Muscle of back (tissue), 13 donors: ENCODE data around the gene KCNK10. TPM values are rescaled to one million over a fixed set of nuclear protein-coding genes. Genes with fewer than 3 reads are reported as not detected.

Experiments used
- DNase-seq, 3 donors: peaks; one replicate each; pipeline versions ENCODE4 v3.0.0 to v3.0.0-alpha.2; 2013
- long read RNA-seq, 9 donors: transcript quantifications; one replicate each; lab custom pipeline, GENCODE V29; 2026
- polyA plus RNA-seq, 10 donors: library from polyadenylated mRNA; unstranded; fragments of 120-200 nt; gene quantifications; one replicate each; pipeline ENCODE4 v1.2.1, GENCODE V29; 2013; ENCODE audit not compliant: insufficient read length in 10 of 10

The KCNK10 gene, protein sequence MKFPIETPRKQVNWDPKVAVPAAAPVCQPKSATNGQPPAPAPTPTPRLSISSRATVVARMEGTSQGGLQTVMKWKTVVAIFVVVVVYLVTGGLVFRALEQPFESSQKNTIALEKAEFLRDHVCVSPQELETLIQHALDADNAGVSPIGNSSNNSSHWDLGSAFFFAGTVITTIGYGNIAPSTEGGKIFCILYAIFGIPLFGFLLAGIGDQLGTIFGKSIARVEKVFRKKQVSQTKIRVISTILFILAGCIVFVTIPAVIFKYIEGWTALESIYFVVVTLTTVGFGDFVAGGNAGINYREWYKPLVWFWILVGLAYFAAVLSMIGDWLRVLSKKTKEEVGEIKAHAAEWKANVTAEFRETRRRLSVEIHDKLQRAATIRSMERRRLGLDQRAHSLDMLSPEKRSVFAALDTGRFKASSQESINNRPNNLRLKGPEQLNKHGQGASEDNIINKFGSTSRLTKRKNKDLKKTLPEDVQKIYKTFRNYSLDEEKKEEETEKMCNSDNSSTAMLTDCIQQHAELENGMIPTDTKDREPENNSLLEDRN
- under 1 TPM in 8 of 10 donors, not detected in 2; 0.01 to 0.15 (median 0.06) TPM for polyA plus RNA-seq
- long read RNA-seq, donor 1, result 0 reads
- long read RNA-seq, donor 2, result 0 reads
- long read RNA-seq, donor 3, result 0 reads
- long read RNA-seq, donor 4, result 0 reads
- long read RNA-seq, donor 5, result 0 reads
- long read RNA-seq, donor 6, result 0 reads
- long read RNA-seq, donor 7, result 0 reads
- long read RNA-seq, donor 8, result 0 reads
- long read RNA-seq, donor 9, result 0 reads

DNA sequence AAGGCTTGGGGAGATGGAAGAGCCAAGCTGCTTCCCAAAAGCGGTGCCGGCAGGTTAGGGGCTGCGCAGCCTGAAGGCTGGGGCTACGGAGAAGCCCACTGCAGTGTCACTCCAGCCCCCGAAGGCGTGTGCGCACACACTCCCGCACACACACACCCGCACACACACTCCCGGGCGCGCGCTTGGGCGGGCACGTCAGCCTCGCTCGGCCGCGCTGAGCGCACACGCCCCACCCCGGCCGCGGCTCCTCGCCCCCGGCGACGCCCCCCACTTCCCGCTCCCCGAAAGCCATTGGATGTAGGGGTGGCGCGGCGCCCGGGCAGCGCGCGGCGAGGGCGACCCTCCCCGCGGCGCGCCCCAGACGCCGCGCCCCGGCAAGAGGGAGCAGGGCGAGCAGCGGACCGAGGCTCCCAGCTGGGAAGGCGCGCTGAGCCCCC lies at the start of gene KCNK10:
TSS of gene KCNK10 (minus strand) at position 184 of the 437 bp plus-strand sequence. CDS start 471 bp downstream, outside the sequence.
- peak in 1 of 3 donors; percentile 34 for DNase-seq

DNA sequence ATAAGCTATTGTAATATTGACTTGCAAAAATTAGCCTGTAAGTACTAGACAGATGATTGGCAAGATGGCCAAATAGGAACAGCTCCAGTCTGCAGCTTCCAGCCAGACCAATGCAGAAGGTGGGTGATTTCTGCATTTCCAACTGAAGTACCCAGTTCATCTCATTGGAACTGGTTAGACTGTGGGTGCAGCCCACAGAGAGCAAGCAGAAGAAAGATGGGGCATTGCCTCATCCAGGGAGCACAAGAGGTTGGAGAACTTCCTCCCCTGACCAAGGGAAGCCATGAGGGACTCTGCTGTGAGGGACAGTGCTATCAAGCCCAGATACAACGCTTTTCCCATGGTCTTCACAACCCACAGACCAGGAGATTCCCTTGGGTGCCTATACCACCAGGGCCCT lies 46.4 kb upstream of the KCNK10 start:
- DNase-seq, result no peak

DNA sequence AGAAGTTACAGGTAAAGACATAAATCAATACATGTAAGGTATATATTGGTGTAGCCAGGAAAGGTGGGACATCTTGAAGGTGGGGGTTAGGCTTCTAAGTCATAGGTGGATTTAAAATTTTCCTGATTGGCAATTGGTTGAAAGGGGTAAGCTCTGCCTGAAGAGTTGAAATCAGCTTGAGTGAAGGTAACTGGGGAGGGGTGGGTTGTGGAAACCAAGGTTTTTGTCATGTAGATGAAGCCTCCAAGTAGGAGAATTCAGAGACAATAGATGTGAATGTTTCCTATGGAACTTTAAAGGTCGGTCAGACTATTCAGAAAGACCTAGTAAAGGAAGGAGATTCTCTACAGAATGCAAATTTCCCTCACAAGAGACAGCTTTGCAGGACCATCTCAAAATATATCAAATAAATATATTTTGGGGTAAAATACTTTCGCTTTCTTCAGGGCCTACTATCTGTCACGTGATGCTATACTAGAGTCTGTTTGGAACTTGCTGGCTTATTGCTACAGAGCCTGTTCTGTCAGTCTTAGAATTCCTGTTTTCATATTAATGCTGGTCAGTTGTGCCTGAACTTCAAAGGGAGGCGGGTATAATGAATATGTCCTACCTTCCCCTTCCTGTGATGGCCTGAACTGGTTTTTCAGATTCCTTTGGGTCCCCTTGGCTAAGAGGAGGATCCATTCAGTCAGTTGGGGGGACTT lies 41.8 kb upstream of the KCNK10 start:
- DNase-seq, result no peak

DNA sequence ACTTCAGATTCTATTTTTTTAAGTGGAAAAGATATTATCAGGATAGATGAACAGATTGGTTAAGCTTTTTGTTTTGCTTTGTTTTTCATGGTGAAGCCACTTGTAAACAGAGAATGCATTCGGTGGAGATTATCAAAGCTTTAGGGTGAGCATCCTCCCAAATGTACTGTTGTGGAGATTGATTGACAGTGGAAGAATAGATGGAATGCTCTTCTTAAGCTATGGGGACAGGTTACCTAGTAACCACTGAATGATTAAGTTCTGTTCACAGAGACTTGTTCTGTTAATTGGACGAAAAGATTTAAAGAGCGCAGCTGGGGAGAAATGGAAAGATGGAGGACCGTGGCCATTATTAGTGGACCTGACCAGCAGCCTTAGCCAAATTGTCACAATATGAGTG lies 40.6 kb upstream of the KCNK10 start:
- DNase-seq, result no peak

GRCh38 chr14:88359500-88359899 lies 36.4 kb upstream of the KCNK10 start:
- no peak for DNase-seq

- no peak for DNase-seq
Observed at GRCh38 chr14:88354358-88354757, 31.3 kb upstream of the KCNK10 start.

DNA sequence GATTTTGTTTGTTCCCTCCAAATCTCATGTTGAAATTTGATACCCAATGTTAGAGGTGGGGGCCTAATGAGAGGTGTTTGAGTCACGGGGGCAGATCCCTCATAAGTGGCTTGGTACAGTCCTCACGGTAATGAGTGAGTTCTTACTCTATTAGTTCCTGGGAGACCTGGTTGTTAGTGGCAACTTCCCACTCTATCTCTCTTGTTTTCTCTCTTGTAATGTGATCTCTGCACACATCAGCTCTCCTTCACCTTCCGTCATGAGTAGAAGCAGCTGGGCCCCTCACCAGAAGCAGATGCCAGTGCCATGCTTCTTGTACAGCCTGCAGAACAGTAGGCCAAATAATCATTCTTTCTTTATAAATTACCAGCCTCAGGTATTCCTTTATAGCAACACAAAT lies 29.6 kb upstream of the KCNK10 start:
- DNase-seq, result no peak

- no peak for DNase-seq
Observed at GRCh38 chr14:88351966-88352691, 29.1 kb upstream of the KCNK10 start.

GRCh38 chr14:88348546-88348945 lies 25.5 kb upstream of the KCNK10 start:
- DNase-seq, result no peak

GRCh38 chr14:88346048-88346639 lies 23.1 kb upstream of the KCNK10 start:
- no peak for DNase-seq

- DNase-seq, result no peak
Observed at GRCh38 chr14:88342980-88343379, 19.9 kb upstream of the KCNK10 start.

- DNase-seq, result no peak
Observed at GRCh38 chr14:88340357-88340756, 17.3 kb upstream of the KCNK10 start.

- no peak for DNase-seq
Observed at GRCh38 chr14:88333036-88333435, 10.0 kb upstream of the KCNK10 start.

DNA sequence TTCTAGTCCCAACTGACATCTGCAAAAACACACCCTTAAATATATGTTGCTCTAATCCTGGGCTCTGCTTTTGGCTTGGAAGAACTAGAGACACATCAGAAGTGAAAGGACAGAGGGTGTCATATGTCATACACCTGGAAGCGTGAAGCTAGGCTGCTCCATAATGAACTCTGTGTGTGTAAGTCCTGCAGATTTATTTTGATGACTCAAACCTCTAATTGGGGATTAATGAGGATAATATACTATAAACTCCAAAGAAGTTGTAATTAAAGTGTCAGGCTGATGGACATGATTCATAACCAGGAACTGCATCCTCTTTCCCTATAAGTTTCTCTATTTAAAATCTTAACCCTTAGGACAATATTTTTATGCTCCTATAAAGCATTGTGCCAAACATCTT lies 4.4 kb upstream of the KCNK10 start:
- DNase-seq, result no peak

DNA sequence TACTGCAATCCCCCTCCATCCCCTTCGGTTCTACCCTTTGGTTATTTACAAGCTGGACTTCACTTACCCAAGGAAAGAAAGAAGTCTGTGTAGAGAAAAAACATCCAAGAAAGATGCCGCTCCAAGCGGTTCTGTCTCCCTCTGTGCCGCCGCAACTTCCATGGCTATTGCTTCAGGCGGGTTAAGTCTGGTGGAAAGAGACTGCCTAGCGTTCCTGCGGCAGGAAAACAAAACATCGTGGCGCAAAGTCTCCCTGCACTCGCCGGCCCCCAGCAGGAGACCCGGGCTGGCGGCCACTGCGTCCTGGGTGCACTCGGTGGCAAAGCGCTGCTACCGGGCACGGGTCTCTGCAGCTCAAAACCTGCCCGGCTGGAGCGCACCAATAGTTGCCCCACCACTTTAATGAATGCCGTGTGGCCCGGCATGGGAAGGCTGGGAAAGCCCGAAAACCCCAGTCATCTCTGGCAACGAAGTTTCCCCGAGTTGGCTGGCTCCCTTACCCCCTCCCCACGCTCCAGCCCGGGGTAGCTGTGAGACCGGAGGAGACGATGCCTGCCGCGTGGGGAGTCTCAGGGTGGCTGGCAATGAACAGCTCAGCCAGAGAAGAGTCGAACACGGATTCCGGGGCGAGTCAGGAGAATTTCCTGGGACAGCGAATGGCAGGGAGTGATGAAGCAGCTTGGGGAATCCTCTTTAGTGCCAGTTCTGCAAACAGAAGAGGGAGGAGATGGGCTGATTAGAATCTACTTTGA lies 3.5 kb upstream of the KCNK10 start:
- DNase-seq, result no peak

DNA sequence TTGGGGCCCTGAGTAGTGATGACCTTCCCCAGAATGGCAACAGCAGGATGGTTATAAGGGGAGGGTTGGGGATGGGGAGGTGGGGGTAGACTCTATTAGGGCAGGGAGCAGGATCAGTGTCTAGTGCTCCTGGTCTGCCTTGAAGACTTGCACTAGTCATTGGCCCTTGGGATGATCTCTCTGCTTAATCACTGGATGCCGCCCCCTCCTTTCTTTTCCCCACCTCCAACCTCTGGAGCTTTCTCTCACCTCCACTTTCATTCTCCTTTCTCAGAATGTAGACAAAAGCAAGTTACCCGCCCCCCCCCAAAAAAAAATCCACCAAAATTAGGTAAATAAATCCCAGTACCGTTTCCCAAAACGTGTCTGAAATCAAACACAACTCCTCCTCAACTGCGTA lies 2.8 kb upstream of the KCNK10 start:
- DNase-seq, result no peak

- no peak for DNase-seq
Observed at GRCh38 chr14:88324930-88325329, 1.9 kb upstream of the KCNK10 start.

DNA sequence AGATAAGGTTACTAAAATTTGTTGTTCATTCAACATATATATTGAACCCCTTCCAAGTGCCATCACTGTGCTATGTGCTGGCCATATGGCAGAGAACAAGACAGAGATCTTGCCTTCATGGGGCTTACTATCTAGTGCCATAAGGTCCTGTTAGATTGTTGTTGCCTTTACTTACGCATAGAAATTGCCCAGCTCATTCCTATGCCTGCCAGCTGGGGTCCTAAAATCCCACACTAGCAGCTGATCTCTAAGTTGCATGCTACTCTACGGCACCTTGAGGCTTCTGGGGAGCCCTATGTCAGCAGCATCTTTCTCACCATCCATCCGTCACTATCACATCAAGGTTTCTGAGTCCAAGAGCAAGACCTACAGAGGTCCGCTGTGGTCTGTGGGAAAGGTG lies 1.4 kb upstream of the KCNK10 start:
- DNase-seq, result no peak

- peak in 2 of 3 donors; percentile 18 to 48 for DNase-seq
Observed at GRCh38 chr14:88323523-88324199, 592 bp upstream of the KCNK10 start.
